Transverse colon (tissue), 4 donors: ENCODE results near the gene MARS1. TPM values are rescaled to one million over a fixed set of nuclear protein-coding genes. Genes with fewer than 3 reads are reported as not detected.

Source experiments
- DNase-seq: peaks from one replicate; pipeline ENCODE4 v3.0.0-alpha.2; 2019
- H3K27ac ChIP-seq, 4 donors: fragments of 200-600 bp; sonication (generic); 2 replicates each; pipeline ENCODE4 v1.5.1; 2016 to 2018; ENCODE audit warnings: inconsistent platforms in 4 of 4
- H3K27me3 ChIP-seq: fragments of 200-600 bp; sonication (generic); 2 replicates; pipeline ENCODE4 v1.5.1; 2017; ENCODE audit warnings: inconsistent platforms
- H3K36me3 ChIP-seq, 4 donors: fragments of 200-600 bp; sonication (generic); 2 replicates each; pipeline ENCODE4 v1.5.1; 2017 to 2019; ENCODE audit warnings: inconsistent platforms in 4 of 4
- H3K4me1 ChIP-seq, 4 donors: fragments of 200-600 bp; sonication (generic); 2 replicates each; pipeline ENCODE4 v1.5.1; 2017 to 2020; ENCODE audit warnings: inconsistent platforms in 4 of 4
- H3K4me3 ChIP-seq, 4 donors: fragments of 200-600 bp; sonication (generic); 1 replicate in 1 of 4; 2 replicates in 3 of 4; pipeline versions ENCODE4 v1.5.1 to v1.6.1; 2017 to 2019; ENCODE audit warnings: inconsistent platforms in 4 of 4
- H3K9me3 ChIP-seq, 2 donors: fragments of 200-600 bp; sonication (generic); 2 replicates each; pipeline ENCODE4 v1.5.1; 2017 to 2019; ENCODE audit warnings: inconsistent platforms in 2 of 2
- EP300 ChIP-seq: sonication (generic); formaldehyde crosslinking; IDR thresholded peaks from one replicate; pipeline ENCODE4 v1.6.1; 2017; ENCODE audit warnings: antibody characterized with exemption, low read depth
- POLR2A ChIP-seq: fragments of 450-650 bp; IDR thresholded peaks from one replicate; pipeline ENCODE4 v1.6.1; 2016; ENCODE audit warnings: antibody characterized with exemption, mild to moderate bottlenecking, moderate library complexity
- POLR2AphosphoS5 ChIP-seq, 3 donors: sonication (generic); formaldehyde crosslinking; IDR thresholded peaks; one replicate each; pipeline ENCODE4 v1.6.1; 2016; ENCODE audit warnings: antibody characterized with exemption in 3 of 3
- WGBS, 2 donors: methylation state at CpG; one replicate each; pipeline ENCODE4 v1.1.5; 2018; ENCODE audit warnings: low coverage in 1 of 2; 5-methylcytosine and 5-hydroxymethylcytosine counted together
- in situ Hi-C, 4 donors: fragments of 200-750 bp; cut with MboI; loops; one replicate each; pipeline versions ENCODE4 v1.15.0 to v1.15.1; 2017; ENCODE audit warnings: low sequenced_read_pairs in 3 of 4, low pct_ligation_motif_present in 1 of 4, low pct_unique_long_range_greater_than_20kb in 1 of 4
- intact Hi-C: fragments of 100-400 bp; cut with DNase I; formaldehyde crosslinking; loops from one replicate; pipeline ENCODE4 v1.15.1; 2023; ENCODE audit warnings: low total_unique reads
- total RNA-seq, 4 donors: library from RNA; depleted of rRNA; stranded (reverse); fragments of >200 nt; gene quantifications; one replicate each; pipeline ENCODE4 v1.1.0, GENCODE V29; 2016
- TF ChIP-seq, protein P1 (sequence below), 5 experiments: fragments of 200-600 bp in 3 of 5; fragments of 450-650 bp in 2 of 5; sonication (generic) in 3 of 5; IDR thresholded peaks; 1 replicate in 2 of 5; 2 replicates in 3 of 5; pipeline ENCODE4 v1.5.1; 2016 to 2017; ENCODE audit warnings: antibody characterized with exemption in 5 of 5, inconsistent platforms in 3 of 5, mild to moderate bottlenecking in 2 of 5, moderate library complexity in 1 of 5

The MARS1 gene
- total RNA-seq, 4 donors from 2014 or later: 39.0 to 184 (median 103) TPM

- intact Hi-C loops: no loop called here
- TF ChIP-seq EP300 (no peak), POLR2AphosphoS5 (IDR thresholded peaks at IDR 0.05) (no peak), POLR2A (no peak)
- TF ChIP-seq, protein P1, sequence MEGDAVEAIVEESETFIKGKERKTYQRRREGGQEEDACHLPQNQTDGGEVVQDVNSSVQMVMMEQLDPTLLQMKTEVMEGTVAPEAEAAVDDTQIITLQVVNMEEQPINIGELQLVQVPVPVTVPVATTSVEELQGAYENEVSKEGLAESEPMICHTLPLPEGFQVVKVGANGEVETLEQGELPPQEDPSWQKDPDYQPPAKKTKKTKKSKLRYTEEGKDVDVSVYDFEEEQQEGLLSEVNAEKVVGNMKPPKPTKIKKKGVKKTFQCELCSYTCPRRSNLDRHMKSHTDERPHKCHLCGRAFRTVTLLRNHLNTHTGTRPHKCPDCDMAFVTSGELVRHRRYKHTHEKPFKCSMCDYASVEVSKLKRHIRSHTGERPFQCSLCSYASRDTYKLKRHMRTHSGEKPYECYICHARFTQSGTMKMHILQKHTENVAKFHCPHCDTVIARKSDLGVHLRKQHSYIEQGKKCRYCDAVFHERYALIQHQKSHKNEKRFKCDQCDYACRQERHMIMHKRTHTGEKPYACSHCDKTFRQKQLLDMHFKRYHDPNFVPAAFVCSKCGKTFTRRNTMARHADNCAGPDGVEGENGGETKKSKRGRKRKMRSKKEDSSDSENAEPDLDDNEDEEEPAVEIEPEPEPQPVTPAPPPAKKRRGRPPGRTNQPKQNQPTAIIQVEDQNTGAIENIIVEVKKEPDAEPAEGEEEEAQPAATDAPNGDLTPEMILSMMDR (IDR thresholded peaks at IDR 0.05): no peak
- peak overlapping the region; percentile 5 to 42 (median 23) for H3K4me3 ChIP-seq
- H3K27me3 ChIP-seq: peaks cover 48% of the 10 kb centered on the region
- H3K36me3 ChIP-seq: no peaks in the 10 kb centered on the region
- peak overlapping the region in 1 of 4 donors; percentile 30 for H3K27ac ChIP-seq
- in situ Hi-C loops: no loop called here
- no peaks in the 10 kb centered on the region for H3K9me3 ChIP-seq
- WGBS, 2 donors: 36% methylated on average over 13 of the region's 13 CpGs; no CpG with 5 or more reads in 1 of the 2 donors
- peaks cover 7 to 33% (median 24%) of the 10 kb centered on the region in 4 donors for H3K4me1 ChIP-seq
- no peak for DNase-seq
Observed at GRCh38 chr12:57549203-57549908, 61.5 kb downstream of the MARS1 start.

- TF ChIP-seq POLR2AphosphoS5 (IDR thresholded peaks at IDR 0.05) (no peak), EP300 (no peak), POLR2A (no peak)
- TF ChIP-seq, protein P1 (IDR thresholded peaks at IDR 0.05): no peak
- in situ Hi-C loops: no loop called here
- intact Hi-C loops: no loop called here
- Histone ChIP-seq H3K27me3 (peaks cover 48% of the 10 kb centered on the region), H3K27ac (peak within 1 kb of the TSS in 1 of 4 donors; percentile 30), H3K9me3 (no peaks in the 10 kb centered on the region), H3K36me3 (no peaks in the 10 kb centered on the region), H3K4me3 (peak within 1 kb of the TSS; percentile 5 to 42 (median 23)), H3K4me1 (peaks cover 7 to 27% (median 22%) of the 10 kb centered on the region in 4 donors)
- WGBS, 2 donors: 11 to 40% methylated on average over 1 to 39 of the region's 52 CpGs
- DNase-seq: peak; percentile 49
Observed at GRCh38 chr12:57549909-57550640, 62.2 kb downstream of the MARS1 start, which contains the start of gene KIF5A. KIF5A (plus strand) TSS chr12:57550044; CDS start chr12:57550272, 228 bp downstream.

GRCh38 chr12:57550641-57551549 lies 63.0 kb downstream of the MARS1 start:
- Histone ChIP-seq H3K27ac (no peak overlapping the region), H3K36me3 (no peaks in the 10 kb centered on the region), H3K4me3 (no peak overlapping the region), H3K4me1 (peaks cover 4 to 19% (median 15%) of the 10 kb centered on the region in 4 donors), H3K9me3 (no peaks in the 10 kb centered on the region), H3K27me3 (peaks cover 48% of the 10 kb centered on the region)
- TF ChIP-seq, protein P1 (IDR thresholded peaks at IDR 0.05): no peak
- TF ChIP-seq POLR2A: no peak
- no peak for TF ChIP-seq EP300
- TF ChIP-seq POLR2AphosphoS5 (IDR thresholded peaks at IDR 0.05): no peak
- intact Hi-C loops (no loop called here), in situ Hi-C loops (no loop called here)
- no peak for DNase-seq
- WGBS, 2 donors: 75 to 100% methylated on average over 1 to 7 of the region's 7 CpGs
